Activated CD4-positive, alpha-beta T cell treated with anti-CD3 and anti-CD28 coated beads, Interleukin-2, amount 10 ng/mL, durations not matched to agents 24 days and 14 days (primary cell): ENCODE measurements around the gene KRTAP10-3. TPM values are rescaled to one million over a fixed set of nuclear protein-coding genes. Genes with fewer than 3 reads are reported as not detected.
A peak's percentile ranks its signal among the peaks of the same experiment; 100 is the strongest.

ENCODE experiments used
- DNase-seq: peaks from one replicate; pipeline ENCODE4 v3.0.0; 2022
- H3K27ac Mint-ChIP-seq: one replicate; pipeline ENCODE4 v1.8.0; 2022; ENCODE audit warnings: mild to moderate bottlenecking, mixed read lengths
- H3K27me3 Mint-ChIP-seq: one replicate; pipeline ENCODE4 v1.8.0; 2022; ENCODE audit warnings: mixed read lengths
- H3K36me3 Mint-ChIP-seq: one replicate; pipeline ENCODE4 v1.8.0; 2022; ENCODE audit warnings: low read depth, mild to moderate bottlenecking, mixed read lengths
- H3K4me1 Mint-ChIP-seq: one replicate; pipeline ENCODE4 v1.8.0; 2021; ENCODE audit warnings: mixed read lengths
- H3K4me3 Mint-ChIP-seq: one replicate; pipeline ENCODE4 v1.8.0; 2022; ENCODE audit warnings: mild to moderate bottlenecking, moderate library complexity, mixed read lengths
- H3K9me3 Mint-ChIP-seq: one replicate; pipeline ENCODE4 v1.8.0; 2021; ENCODE audit warnings: mixed read lengths
- intact Hi-C: fragments of 100-400 bp; cut with micrococcal nuclease; formaldehyde crosslinking; loops from one replicate; pipeline ENCODE4 v1.15.1; 2023
- total RNA-seq: library from RNA; stranded (reverse); gene quantifications from 2 replicates; pipeline ENCODE4 v1.2.3, GENCODE V29; 2022

Gene KRTAP10-3
- total RNA-seq, 1 donor from 2014 or later, result not detected

DNA sequence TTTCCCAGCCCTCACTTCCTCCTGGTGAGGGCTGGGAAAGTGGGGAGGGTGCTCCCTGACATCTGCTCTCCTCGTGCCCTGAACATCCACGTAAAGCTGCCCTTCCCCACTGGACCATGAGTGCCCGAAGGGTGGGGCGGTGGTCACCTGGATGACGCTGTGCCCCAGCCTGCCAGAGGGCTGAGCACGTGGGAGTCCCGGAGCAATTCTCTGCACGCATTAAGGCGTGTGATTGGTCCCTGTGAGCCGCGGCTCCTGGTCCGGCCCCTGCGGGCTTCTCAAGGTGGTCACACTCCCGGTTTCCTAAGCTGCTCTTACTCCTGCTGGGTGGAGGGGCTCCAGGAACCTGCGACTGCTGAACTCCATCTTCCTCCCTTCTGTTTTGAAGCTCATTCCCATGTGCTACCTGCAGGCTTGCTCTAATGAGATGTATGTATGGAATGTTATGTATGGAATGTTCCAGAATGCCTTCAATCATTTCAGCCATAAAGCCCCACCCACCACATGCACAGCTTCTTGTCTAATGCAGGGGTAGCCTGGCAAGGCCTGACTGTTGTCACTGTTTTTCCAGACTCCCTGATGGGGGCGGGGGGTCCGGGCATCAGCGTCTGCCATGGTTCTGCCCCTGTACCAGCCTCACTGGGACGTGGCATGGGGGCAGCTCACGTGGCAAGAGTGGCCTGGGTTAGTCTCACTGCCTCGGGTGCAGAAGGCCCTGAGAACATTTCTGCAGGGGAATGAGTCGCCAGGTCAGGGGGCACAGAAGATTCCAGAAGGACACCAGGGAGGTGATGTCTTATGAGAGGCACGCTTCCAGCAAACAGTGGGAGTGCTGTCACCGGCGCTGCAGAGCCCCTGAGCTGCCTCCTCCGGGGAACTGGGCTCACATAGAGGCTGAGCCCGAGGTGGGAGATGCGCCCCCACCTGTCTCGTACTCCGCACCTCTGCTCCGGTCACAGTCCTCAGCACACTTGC lies 38.0 kb downstream of the KRTAP10-3 start:
- no peak for DNase-seq
- no peaks in the 10 kb centered on the region for H3K4me1 Mint-ChIP-seq
- H3K4me3 Mint-ChIP-seq, result no peak overlapping the region
- H3K36me3 Mint-ChIP-seq, result no peaks in the 10 kb centered on the region
- H3K27me3 Mint-ChIP-seq, result no peaks in the 10 kb centered on the region
- no peak overlapping the region for H3K27ac Mint-ChIP-seq
- no peaks in the 10 kb centered on the region for H3K9me3 Mint-ChIP-seq
- intact Hi-C loops, result no loop called here

DNA sequence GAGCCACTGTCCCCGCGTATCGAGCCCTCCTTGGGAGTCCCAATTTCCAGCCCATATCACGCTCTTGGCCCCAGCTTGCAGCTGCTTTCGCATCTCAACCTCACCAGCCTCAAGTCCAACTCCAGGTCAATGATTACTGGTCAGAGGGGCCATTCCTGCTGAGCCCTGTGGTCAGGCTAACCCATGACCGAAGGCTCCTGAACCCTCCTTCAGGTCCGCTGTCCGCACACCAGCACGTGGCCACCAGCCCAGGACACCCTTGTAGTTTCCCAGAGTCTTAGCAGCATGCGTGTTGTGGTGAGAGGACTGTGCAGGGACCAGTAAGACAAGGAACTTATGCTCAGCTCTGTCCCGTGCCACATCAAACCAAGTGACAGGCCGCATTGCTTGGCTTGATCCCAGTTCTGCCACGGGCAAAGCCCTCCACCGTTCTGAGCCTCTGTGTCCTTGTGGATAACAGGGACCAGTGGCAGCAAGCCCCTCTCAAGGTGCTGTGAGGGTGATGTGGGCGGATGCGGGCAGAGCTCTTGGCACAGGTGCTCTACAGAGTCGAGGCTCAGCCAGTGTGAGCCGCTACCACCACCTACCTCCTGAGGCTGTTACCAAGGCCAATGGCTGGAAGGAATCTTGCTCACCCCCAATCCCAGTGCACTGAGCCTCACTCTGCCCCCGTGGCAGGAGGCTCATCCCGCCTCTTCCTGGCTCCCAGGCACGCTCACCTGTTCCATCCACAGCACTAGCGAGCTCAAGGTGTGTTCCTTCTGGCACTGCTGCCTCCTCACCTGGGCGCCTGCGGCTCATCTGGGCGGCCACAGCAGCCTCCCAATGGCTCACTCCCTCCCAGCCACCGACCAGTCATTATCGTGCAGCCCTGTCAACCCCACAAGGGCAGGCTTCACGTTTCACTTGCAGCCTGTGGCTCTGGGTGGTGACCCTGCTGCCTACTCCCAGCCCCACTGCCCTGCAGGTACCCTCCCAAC lies 39.0 kb downstream of the KRTAP10-3 start:
- Mint-ChIP-seq H3K9me3 (no peaks in the 10 kb centered on the region), H3K4me1 (no peaks in the 10 kb centered on the region), H3K4me3 (no peak overlapping the region), H3K36me3 (no peaks in the 10 kb centered on the region), H3K27ac (no peak overlapping the region), H3K27me3 (no peaks in the 10 kb centered on the region)
- no peak for DNase-seq
- intact Hi-C loops, result loop anchor here (10.0 kb wide), 1 partner anchor 215 kb away; no protein-coding TSS in a partner anchor

DNA sequence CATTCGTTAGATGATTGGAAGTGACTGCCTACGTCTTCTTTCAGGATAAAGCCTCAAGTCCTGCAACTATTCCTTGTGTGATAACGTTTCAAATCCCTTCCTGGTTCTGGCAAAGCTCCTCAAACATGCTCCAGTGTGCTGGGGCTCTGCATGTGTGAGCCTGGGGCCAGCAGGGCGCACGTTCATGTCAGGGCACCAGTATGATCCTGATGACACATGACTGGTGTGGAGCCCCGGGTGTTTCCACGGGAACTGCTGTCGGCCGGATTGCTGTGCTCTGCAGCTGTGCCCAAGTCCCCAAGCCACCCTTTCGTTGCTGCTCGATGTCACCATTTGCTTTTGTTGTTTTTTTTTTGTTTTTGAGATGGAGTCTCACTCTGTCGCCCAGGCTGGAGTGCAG lies 39.9 kb downstream of the KRTAP10-3 start:
- intact Hi-C loops, result loop anchor here (10.0 kb wide), 1 partner anchor 216 kb away; no protein-coding TSS in a partner anchor

DNA sequence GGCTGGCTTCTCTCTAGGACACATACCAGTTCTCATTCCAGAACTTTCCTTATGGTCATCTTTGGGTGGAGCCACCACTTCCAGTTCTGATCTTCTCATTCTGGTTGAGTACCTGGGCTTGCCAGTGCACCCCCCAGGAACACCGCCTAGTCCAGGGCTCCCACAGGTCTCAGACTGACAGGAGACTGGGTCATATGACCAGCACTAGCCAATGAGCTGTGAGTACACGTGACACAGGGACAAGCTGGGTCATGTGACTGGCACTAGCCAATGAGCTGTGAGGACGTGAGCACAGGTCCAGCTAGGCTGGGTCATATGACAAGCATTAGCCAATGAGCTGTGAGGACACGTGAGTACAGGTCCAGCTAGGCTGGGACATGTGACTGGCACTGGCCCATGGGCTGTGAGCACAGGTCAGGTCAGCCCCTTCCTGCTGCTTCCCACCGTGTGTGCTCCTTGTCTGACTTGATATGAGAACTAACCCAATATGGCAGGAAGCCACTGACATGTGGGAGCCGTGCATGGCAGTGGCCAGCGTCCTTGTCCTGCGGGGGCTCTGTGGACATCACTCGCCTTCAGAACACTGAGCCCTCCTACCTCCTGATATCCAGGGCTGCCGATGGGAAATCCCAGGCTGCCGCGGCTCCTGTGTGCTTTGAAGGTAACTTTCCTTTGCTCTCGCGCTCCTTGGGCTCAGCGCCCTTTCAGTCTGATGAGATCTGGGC lies 41.3 kb downstream of the KRTAP10-3 start:
- no peak overlapping the region for H3K27ac Mint-ChIP-seq
- H3K27me3 Mint-ChIP-seq, result no peaks in the 10 kb centered on the region
- no peaks in the 10 kb centered on the region for H3K36me3 Mint-ChIP-seq
- intact Hi-C loops, result loop anchor here (10.0 kb wide), 1 partner anchor 217 kb away; no protein-coding TSS in a partner anchor
- no peaks in the 10 kb centered on the region for H3K4me1 Mint-ChIP-seq
- H3K9me3 Mint-ChIP-seq, result no peaks in the 10 kb centered on the region
- H3K4me3 Mint-ChIP-seq, result peak overlapping the region; percentile 62
- DNase-seq, result peak; percentile 75

More for the DNA sequence above, 39.9 kb downstream of the KRTAP10-3 start:
- H3K36me3 Mint-ChIP-seq, result no peaks in the 10 kb centered on the region
- H3K27ac Mint-ChIP-seq, result no peak overlapping the region
- no peak overlapping the region for H3K4me3 Mint-ChIP-seq
- DNase-seq, result no peak
- no peaks in the 10 kb centered on the region for H3K9me3 Mint-ChIP-seq
- no peaks in the 10 kb centered on the region for H3K27me3 Mint-ChIP-seq
- H3K4me1 Mint-ChIP-seq, result no peaks in the 10 kb centered on the region

DNA sequence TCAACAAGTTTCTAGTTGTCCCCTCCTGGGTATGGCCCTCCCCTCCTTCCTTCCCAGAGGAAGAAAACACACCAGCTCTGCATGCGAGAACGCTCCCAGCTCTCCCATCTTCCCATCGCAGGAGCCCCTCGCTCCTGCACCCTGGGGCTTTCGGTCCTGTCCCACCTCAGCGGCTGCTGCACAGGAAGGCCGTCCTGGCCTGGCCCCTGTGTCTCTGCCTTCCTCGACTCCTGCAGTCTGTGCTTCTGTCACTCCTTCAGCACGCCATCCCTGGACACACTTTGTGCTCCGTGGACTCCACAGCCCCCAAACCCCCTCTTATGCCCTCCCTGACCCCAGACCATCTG lies 41.8 kb downstream of the KRTAP10-3 start:
- H3K27ac Mint-ChIP-seq, result no peak overlapping the region
- no peaks in the 10 kb centered on the region for H3K4me1 Mint-ChIP-seq
- H3K27me3 Mint-ChIP-seq, result no peaks in the 10 kb centered on the region
- no peaks in the 10 kb centered on the region for H3K36me3 Mint-ChIP-seq
- no peak for DNase-seq
- H3K4me3 Mint-ChIP-seq, result no peak overlapping the region
- intact Hi-C loops, result loop anchor here (10.0 kb wide), 1 partner anchor 218 kb away; no protein-coding TSS in a partner anchor
- H3K9me3 Mint-ChIP-seq, result no peaks in the 10 kb centered on the region

DNA sequence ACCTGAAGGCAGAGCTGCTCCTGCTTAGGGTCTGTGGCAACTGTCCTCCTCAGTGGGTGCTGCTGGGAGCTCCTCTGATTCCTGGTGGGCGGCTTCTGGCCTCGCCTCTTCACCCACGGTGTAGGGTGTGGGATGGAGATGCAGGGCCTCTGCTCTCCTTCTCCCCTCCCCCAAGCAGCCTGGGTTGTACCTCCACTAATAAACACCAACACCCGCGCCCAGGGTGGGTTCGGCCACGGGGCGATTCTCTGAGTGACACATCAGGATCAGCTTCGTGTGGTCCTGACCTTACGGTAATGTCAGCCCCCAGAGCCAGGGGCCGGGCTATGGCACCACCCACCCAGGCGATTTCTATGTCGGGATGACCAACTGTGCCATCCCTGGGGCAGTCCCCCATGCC lies 42.3 kb downstream of the KRTAP10-3 start:
- no peaks in the 10 kb centered on the region for H3K9me3 Mint-ChIP-seq
- DNase-seq, result no peak
- no peaks in the 10 kb centered on the region for H3K4me1 Mint-ChIP-seq
- no peaks in the 10 kb centered on the region for H3K36me3 Mint-ChIP-seq
- H3K4me3 Mint-ChIP-seq, result no peak overlapping the region
- no peaks in the 10 kb centered on the region for H3K27me3 Mint-ChIP-seq
- no peak overlapping the region for H3K27ac Mint-ChIP-seq
- intact Hi-C loops, result loop anchor here (10.0 kb wide), 1 partner anchor 218 kb away; no protein-coding TSS in a partner anchor

DNA sequence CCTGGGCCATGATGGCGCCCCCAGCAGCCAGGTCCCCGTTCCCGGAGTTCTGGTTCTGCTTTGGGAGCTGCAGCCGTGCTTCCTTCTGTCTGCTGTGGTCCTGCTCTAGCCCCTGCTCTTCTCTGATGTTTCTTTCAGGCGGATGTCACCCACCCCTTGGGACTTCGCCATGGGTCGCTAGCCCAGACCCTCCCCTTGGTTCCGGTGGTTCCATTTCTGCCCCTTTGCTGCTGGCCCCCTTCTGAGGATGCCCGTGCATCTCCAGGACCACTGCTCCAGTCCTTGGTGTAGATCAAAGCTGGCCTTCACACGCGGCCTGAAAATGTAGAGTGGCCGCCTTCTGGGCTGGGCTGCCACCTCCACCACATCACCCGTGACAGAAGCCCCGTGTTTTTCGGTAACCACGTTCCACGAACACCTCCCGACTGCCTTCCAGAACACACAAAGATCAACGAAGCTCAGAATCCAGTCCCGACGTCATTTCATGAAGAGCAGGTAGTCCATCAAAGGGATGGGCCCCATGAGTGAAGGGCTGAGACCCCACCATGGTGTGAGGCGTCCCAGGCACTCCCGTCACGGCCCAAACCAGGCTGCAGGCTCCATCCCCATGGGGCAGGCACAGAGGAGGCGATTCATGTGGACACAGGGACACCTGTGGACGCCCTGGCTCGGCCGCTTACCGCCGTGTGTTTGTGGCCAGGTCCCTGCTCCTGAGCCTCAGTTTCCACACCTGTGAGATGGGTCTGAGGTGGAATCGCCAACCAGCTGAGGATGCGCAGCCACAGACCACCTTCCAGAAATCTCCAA lies 43.0 kb downstream of the KRTAP10-3 start:
- no peak for DNase-seq
- Mint-ChIP-seq H3K9me3 (no peaks in the 10 kb centered on the region), H3K4me1 (no peaks in the 10 kb centered on the region), H3K4me3 (no peak overlapping the region), H3K27me3 (no peaks in the 10 kb centered on the region), H3K36me3 (no peaks in the 10 kb centered on the region), H3K27ac (peak overlapping the region; percentile 57)
- intact Hi-C loops, result loop anchor here (10.0 kb wide), 1 partner anchor 219 kb away; no protein-coding TSS in a partner anchor

DNA sequence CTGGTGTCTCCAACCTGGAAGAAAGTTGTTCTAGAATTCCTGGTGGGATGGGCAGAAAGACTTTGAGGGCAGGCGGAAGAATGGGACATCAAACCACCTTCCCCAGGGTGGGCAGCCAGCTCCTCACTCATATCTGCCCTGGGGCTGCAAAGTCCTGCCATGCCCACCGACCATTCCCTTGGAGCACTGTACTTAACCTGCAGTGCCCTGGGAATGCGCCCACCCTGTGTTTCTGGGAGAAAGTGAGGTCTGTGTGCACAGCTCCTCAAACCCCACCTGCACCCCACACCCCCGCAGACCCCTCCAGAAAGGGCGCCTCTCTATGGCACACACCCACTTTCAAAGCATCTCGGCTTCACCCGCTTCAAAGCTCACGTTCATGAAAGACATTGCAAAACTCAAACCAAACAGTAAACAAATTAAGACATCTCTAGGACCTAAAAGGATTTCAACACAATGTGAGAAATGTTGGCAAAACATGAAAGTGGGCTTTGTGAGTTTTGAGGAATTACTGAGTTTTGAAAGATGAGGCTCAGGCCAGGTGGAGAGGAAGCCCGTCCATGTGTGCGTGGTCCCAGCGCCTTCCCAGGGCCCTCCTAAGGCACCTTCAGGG lies 43.7 kb downstream of the KRTAP10-3 start:
- intact Hi-C loops, result loop anchor here (10.0 kb wide), 1 partner anchor 220 kb away; no protein-coding TSS in a partner anchor
- Mint-ChIP-seq H3K36me3 (no peaks in the 10 kb centered on the region), H3K27me3 (no peaks in the 10 kb centered on the region)

DNA sequence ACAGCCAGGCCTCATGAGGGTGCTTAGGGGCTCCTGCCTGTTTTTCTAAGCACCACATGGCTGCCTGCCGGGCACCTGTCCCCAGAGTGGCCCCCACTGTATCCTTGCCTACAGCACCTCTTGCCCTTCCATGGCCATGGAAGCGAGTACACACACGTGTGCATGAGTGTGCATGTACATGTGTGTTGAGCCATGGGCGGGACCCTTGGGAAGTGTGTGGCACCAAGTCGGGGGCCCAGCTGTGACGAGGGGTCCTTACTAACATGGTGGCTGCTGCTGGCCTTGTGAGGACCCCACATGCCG lies 44.4 kb downstream of the KRTAP10-3 start:
- Mint-ChIP-seq H3K36me3 (no peaks in the 10 kb centered on the region), H3K27me3 (no peaks in the 10 kb centered on the region), H3K27ac (no peak overlapping the region), H3K4me1 (no peaks in the 10 kb centered on the region), H3K4me3 (no peak overlapping the region), H3K9me3 (no peaks in the 10 kb centered on the region)
- intact Hi-C loops, result loop anchor here (10.0 kb wide), 1 partner anchor 221 kb away; no protein-coding TSS in a partner anchor
- DNase-seq, result no peak

More for the DNA sequence above, 43.7 kb downstream of the KRTAP10-3 start:
- DNase-seq, result no peak
- H3K4me3 Mint-ChIP-seq, result no peak overlapping the region
- no peak overlapping the region for H3K27ac Mint-ChIP-seq
- H3K4me1 Mint-ChIP-seq, result no peaks in the 10 kb centered on the region
- H3K9me3 Mint-ChIP-seq, result no peaks in the 10 kb centered on the region

DNA sequence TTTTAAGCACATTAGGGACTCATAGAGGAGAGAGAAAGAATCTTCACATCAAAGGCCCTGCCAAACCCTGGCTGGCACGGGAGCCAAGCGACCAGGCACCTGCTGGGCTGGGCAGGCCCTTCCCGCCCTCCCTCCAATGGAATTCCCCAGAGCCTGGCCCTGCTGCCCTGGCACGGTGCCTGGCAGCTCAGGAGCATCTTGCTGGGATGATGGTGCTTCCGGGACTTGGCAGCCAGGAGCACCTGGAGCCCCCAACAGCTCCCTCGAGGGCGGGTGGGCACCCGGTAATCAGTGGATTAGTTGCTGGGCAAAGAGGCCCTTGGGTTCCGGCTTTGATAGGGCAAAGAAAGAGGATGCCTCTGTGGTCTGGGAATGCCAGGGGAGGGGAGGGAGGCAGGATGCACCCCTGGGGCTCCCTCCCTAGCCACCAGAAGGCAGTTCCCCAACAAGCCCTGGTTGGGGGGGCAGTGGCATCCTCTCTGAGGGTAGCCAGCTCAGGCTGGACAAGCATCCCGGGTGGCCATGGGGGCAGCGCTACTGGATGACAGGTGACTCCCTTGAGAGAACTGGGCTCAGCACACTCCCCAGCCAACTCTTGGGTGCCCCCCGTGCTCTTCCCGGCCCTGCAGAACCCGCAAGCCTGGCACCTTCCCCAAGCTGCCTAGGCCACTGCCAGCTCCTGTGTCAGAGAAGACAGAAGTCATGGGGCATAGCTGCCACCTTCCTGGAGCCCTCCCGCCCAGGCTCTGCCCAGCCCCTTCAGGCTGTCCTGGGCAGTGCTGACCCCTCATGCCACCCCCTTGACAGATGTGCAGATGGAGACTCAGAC lies 45.0 kb downstream of the KRTAP10-3 start:
- Mint-ChIP-seq H3K27me3 (no peaks in the 10 kb centered on the region), H3K4me3 (no peak overlapping the region), H3K4me1 (no peaks in the 10 kb centered on the region), H3K36me3 (no peaks in the 10 kb centered on the region), H3K27ac (no peak overlapping the region), H3K9me3 (no peaks in the 10 kb centered on the region)
- intact Hi-C loops, result loop anchor here (10.0 kb wide), 1 partner anchor 221 kb away; no protein-coding TSS in a partner anchor
- DNase-seq, result no peak

DNA sequence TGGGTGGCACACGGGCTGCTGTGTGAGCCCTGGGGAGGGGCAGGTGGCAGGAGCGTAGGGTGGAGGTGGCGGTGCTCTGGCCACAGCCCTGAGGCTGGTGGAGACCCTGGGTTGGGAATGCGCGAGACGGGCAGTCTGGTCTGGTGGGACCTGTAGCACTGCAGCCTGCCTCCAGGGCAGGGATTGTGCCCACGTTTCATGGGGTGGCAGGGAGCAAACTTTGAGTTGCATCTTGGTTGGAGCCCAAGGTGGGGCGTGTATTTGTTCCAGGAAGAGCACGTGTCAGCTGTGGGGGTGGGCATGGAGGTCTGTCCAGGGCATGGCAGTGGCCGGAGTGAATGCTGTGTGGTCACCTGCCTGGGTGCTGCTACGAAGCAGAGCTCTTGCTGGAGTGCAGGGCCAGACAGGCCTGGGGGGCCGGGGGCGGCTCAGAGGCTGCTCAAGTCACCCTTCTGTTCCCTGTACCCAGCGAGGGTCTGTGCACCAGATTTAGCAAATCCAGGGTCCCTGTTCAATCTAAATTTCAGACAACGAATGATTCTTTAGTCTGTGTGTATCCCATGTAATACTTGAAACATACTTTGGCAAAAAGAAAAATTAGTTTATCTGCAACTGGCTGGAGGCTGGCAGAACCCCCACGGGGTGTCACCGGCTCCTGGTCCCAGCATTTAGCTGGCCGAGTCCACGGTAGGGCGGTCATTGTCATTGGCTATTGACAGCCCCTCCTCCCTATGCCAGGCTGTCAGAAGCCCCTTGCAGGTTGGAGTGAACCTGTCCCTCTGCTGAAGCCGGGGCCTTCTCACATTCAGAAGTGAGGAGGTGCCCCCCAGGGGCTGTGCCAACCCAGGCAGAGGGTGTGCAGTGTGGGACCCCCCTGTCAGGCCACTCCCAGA lies 45.9 kb downstream of the KRTAP10-3 start:
- intact Hi-C loops, result loop anchor here (10.0 kb wide), 1 partner anchor 222 kb away; no protein-coding TSS in a partner anchor
- H3K36me3 Mint-ChIP-seq, result no peaks in the 10 kb centered on the region
- no peaks in the 10 kb centered on the region for H3K4me1 Mint-ChIP-seq
- H3K27me3 Mint-ChIP-seq, result no peaks in the 10 kb centered on the region
- no peak for DNase-seq
- no peaks in the 10 kb centered on the region for H3K9me3 Mint-ChIP-seq
- H3K4me3 Mint-ChIP-seq, result no peak overlapping the region
- no peak overlapping the region for H3K27ac Mint-ChIP-seq
